Activated CD4-positive, alpha-beta T cell treated with anti-CD3 and anti-CD28 coated beads, Interleukin-2, Interleukin-6, amounts not matched to agents 100 ng/mL and 50 ng/mL, durations not matched to agents 16 hours and 8 hours (primary cell): ENCODE results near the gene ROBO3.

ENCODE experiments used
- DNase-seq: peaks from one replicate; pipeline ENCODE4 v3.0.0-alpha.2; 2020

Gene ROBO3

DNA sequence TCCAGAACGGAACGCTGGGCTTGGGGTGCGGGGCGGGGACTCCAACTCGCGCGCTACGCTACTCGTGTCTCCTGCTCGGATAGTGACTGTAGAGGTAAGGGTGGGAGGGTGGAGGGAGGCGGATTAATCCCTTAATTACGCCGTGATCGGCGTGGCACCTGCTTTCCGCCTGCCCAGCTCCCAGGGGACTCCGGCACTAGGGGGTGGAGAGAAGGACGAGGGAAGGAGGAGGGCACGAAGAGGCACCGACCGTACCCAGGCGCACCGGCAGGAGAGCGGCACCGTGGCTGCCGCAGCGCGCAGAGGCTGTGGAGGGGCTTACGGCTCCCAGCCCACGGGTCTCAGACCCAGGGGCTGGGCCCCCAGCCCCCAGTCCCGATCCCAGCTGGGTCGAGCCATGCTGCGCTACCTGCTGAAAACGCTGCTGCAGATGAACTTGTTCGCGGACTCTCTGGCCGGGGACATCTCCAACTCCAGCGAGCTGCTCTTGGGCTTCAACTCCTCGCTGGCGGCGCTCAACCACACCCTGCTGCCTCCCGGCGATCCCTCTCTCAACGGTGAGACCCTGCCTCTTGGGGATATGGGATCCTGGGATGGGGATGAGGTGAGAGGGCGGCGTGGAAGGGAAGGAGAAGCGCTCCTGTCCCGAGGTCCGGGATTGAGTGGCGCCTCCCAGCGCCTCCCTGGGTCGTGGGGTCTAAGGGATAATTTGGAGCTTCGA is at the start of gene ROBO3:
TSS of gene ROBO3 (plus strand) at position 252 of the 721 bp plus-strand sequence. CDS start at position 398, 146 bp downstream.
- no peak for DNase-seq

- DNase-seq = no peak
These were observed 48.2 kb upstream of the ROBO3 start for GRCh38 chr11:124817036-124817435.

GRCh38 chr11:124821995-124822730 is 43.1 kb upstream of the ROBO3 start:
- DNase-seq = no peak

GRCh38 chr11:124823512-124824376 is 41.5 kb upstream of the ROBO3 start:
- no peak for DNase-seq

DNA sequence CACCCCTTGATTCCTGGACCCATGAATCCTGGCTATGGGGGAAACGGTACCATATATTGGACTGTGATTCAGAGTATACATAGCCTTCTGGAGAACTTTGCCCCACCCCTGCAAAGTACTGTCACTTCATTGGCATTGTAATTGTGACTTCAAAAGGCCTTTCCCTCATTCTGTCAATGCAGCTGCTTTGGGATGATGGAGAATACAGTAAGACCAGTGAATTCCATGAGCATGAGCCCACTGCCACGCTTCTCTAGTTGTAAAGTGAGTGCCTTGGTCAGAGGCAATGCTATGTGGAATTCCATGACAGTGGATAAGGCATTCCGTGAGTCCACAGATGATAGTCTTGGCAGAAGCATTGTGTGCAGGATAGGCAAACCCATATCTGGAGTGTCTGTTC is 39.4 kb upstream of the ROBO3 start:
- no peak for DNase-seq

- no peak for DNase-seq
These were observed 35.2 kb upstream of the ROBO3 start for GRCh38 chr11:124829986-124830385.

- DNase-seq = no peak
These were observed 34.5 kb upstream of the ROBO3 start for GRCh38 chr11:124830749-124831148.

DNA sequence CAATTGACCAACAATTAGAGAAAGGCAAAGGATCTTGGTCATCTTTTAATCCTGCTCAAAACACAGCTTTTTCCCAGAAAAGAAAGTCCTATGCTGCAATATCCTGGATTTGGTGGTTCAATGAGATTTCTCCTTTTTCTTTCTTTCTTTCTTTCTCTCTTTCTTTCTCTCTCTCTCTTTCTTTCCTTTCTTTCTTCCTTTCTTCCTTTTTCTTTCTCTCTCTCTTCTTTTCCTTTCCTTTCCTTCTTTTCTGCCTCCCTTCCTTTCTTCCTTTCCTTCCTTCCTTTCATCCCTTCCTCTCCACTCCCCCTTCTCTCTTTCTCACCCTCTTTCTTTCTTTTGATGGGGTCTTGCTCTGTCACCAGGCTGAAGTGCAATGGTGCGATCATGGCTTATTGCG is 33.3 kb upstream of the ROBO3 start:
- no peak for DNase-seq

DNA sequence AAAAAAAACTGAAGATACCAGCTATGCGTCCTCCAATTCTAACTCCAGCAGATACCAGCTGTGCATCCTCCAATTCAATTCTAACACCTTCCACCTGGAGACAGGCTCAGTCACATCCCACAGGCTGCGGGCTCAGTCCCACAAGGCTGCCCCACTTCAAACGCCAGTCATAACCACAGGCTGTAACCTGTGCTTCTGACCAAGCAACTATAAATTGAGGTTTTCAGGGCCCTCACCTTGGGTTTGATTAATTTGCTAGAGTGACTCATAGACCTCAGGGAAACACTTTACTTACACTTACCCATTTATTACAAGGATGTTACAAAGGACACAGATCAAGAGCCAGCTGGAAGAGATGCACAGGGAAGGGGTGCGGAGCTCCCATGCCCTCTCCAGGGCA is 32.7 kb upstream of the ROBO3 start:
- no peak for DNase-seq

DNA sequence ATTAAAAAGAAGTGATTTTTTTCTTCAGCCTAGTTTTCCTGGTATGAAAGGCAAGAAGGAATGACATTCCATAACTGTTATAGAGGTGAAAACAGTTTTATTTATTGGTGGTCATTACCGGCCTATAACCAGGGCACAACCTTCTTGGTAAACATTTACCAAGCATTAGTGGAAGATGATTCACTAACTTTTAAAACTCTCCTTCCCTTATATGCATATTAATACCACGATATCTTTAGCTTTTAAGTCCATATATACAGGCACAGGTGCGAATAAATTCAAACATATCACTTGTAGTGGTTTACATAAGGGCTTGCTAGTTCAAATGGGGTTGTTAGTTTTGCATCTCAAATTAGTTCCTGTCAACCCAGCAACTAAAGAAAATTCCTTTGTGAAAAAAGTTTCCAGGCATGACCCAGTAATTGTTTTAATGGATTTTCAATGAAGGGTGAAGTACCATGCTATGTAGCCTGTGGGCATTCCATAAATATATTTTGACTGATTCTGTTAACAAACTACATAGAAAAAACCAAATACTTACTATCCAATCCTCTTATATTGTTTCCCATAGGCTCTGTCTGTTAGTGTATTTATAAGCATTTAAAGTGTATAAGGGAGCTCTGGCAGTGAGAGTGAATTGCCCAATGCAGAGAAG is 30.6 kb upstream of the ROBO3 start:
- DNase-seq = no peak

GRCh38 chr11:124835918-124836317 is 29.3 kb upstream of the ROBO3 start:
- no peak for DNase-seq

DNA sequence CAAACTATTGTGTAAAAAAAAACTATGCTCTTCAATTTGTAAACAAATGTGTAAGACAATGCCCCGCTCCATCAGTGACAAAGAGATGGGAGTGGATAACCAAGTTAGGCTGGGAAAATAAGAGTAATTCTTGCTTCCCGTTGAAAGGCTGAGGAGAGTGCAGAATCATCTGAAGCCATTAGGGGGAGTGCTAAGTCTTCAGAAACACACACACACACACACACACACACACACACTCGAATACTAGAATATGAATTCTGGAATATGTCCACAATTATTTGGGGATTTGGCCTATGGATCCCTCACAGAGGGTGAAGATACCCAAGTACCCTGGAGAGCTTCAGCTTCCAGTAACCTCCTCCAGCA is 27.8 kb upstream of the ROBO3 start:
- DNase-seq = peak; percentile 39

DNA sequence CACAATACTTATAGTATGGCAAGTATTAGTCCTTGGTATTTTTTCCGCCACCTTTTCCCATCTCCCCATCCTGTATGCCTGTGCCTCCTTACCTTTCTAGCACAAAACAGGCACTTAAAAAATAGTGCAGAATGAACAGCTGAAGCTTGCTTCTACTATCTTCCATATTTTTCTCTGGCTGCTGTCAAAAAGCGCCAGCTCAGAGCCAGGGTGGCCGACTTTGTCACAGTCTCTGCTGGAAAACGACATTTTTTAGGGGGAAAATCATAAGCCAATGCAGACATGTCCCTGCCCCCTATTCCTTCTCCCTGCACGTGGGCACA is 26.5 kb upstream of the ROBO3 start:
- DNase-seq = no peak

DNA sequence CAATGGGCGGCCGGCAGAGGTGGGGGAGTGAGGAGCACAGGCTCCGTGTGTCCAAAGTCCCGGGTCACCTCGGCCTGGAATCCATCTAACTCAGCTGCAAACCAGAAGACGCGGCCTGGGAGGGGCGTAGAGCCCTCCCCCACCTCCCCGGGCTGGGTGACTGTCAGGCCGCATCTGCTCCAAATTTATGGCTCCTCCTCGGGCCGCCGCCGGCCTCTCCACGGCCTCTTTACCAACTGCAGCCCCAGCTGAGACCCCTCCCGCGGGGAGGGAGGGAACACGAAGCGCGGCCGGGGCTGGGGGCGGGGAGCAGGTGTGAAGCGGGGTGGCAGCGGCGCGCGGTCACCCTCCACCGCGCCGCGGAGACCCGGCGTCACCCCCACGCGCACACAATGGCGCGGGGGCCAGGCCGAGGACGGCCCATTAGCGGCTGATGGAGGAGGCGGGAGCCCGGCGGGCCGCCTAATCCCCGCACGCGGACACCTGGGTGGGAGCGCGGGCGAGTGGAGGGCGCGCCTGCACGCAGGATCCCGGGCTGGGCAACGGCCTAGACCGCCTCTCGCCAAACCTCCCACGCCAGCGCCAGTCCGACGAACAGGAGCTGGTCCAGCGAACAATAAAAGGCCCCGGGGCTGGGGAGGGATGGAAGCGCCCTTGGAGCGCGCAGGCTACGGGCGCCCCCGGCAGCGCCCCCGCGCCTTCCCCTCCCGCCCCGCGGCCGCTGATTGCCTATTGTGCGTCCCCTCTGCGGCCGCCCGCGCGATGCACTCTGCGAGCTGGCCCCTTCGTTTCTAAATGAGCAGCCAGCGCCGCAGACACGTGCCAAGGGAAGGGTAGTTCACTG is 25.9 kb upstream of the ROBO3 start:
- no peak for DNase-seq

DNA sequence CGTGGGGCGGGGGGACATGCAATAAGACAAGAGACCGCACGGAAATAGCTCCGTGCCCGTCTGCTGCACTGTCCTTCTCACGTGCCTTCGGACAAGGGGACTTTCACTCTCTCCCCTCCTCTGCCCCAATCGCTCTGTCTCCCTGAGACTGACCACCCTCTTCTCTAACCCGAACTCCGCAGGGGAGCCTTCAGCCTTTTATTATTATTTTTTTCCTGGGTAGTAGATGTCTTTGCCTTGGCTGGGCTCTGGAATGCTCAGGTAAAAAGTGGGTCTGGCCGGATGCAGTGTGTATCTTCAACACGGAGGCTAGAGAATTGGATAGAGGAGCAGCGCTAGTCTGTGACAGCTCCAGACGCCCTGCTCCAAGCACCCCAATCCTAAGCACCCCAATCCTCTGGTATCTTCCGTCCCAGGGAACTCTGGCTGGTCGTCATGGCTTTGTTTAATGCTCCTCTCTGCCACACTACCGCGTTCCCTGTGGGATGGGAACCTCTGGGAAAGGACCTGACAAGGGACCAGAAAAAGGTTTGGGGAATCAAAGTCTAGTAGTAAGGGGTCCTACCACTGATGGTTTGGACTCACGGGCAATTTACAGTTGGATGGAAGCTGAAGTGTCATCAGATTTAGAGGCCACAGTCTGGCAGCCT is 25.1 kb upstream of the ROBO3 start:
- DNase-seq = no peak

GRCh38 chr11:124840666-124841065 is 24.6 kb upstream of the ROBO3 start:
- no peak for DNase-seq

- DNase-seq = no peak
These were observed 24.0 kb upstream of the ROBO3 start for GRCh38 chr11:124841201-124841600.

DNA sequence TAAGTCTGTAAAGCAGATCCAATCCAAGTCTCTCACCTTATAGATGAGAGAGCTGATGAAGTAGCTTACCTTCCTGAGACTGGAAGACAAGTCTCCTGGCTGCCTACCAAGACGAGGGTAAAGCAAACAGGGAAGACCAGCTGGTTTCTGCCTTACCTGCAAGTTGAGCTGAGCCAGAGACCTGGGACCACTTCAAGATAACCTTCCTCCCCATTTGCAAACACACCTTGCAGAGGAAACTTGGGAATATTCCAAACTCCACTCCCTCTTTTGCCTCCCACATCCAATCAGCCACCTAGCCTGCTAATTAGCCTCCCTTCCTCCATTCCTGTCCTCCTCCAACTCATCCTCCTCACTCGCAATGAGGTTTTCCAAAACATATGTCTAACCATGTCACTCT is 23.4 kb upstream of the ROBO3 start:
- no peak for DNase-seq

DNA sequence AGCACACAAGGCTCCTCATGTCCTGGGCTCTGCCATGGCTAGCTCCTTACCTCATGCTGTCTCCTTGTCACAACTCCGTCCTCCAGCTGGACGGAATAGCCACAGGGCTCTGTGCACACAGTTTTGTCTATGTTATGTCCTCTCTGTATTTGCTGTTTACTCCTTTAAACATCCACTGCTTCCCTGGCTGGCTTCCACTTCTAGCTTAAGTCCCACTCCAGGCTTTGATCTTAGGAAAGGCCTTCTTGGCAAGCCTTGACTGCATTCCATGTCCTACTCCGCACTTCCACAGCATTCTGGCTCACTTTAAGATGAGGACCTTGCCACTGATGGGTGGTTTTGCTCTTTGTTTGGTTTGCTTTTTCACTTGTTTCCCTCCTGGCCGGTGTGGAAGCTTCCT is 22.9 kb upstream of the ROBO3 start:
- DNase-seq = no peak

- no peak for DNase-seq
These were observed 21.7 kb upstream of the ROBO3 start for GRCh38 chr11:124843616-124843910.

GRCh38 chr11:124844664-124845079 is 20.6 kb upstream of the ROBO3 start:
- no peak for DNase-seq

GRCh38 chr11:124846070-124846673 is 19.1 kb upstream of the ROBO3 start:
- no peak for DNase-seq
